LNCaP clone FGC (cell line): ENCODE measurements around the gene CCL1.
"Not testable (repeated sequence)": the region's sequence is repeated elsewhere in the genome, so short reads cannot be mapped to it uniquely, and the experiment has no call there.

Experiments
- DNase-seq: peaks from one replicate; pipeline ENCODE4 v3.0.0-alpha.2; 2011; ENCODE audit warnings: low read depth
- H3K4me3 ChIP-seq: 2 replicates; pipeline ENCODE4 v1.5.1; 2011; ENCODE audit warnings: mild to moderate bottlenecking, low read depth, low read length, control low read depth
- CTCF ChIP-seq: IDR thresholded peaks from 2 replicates; pipeline ENCODE4 v1.5.1; 2012; ENCODE audit warnings: mild to moderate bottlenecking; ENCODE audit not compliant: control insufficient read depth, insufficient read depth; ENCODE audit errors: extremely low read depth

Gene CCL1

GRCh38 chr17:34352191-34352590 lies 10.8 kb downstream of the CCL1 start:
- no peak for DNase-seq
- H3K4me3 ChIP-seq, result no peak overlapping the region
- TF ChIP-seq CTCF, result no peak

- no peak for TF ChIP-seq CTCF
- DNase-seq, result no peak
- H3K4me3 ChIP-seq, result no peak overlapping the region
These were observed 11.9 kb downstream of the CCL1 start for GRCh38 chr17:34351096-34351495.

- no peak overlapping the region for H3K4me3 ChIP-seq
- TF ChIP-seq CTCF, result no peak
- DNase-seq, result no peak
These were observed 13.3 kb downstream of the CCL1 start for GRCh38 chr17:34349751-34350150.

- no peak overlapping the region for H3K4me3 ChIP-seq
- no peak for DNase-seq
- TF ChIP-seq CTCF, result no peak
These were observed 16.0 kb downstream of the CCL1 start for GRCh38 chr17:34347063-34347462.

- DNase-seq, result no peak
- TF ChIP-seq CTCF, result no peak
- no peak overlapping the region for H3K4me3 ChIP-seq
These were observed 21.1 kb downstream of the CCL1 start for GRCh38 chr17:34341916-34342315.

GRCh38 chr17:34339138-34339770 lies 23.8 kb downstream of the CCL1 start:
- no peak overlapping the region for H3K4me3 ChIP-seq
- no peak for TF ChIP-seq CTCF
- DNase-seq, result no peak

GRCh38 chr17:34337701-34338100 lies 25.3 kb downstream of the CCL1 start:
- no peak for TF ChIP-seq CTCF
- DNase-seq, result no peak
- no peak overlapping the region for H3K4me3 ChIP-seq

- not testable (repeated sequence) for DNase-seq, H3K4me3 ChIP-seq
These were observed 35.5 kb downstream of the CCL1 start for GRCh38 chr17:34327580-34327979.
